HG03025 (cell line): ENCODE measurements around the gene INTS2.
"Not testable (repeated sequence)": the region's sequence is repeated elsewhere in the genome, so short reads cannot be mapped to it uniquely, and the experiment has no call there.

Experiments used
- ATAC-seq: cut with Tn5 transposase; IDR thresholded peaks from one replicate; pipeline ENCODE4 v1.9.1; 2021; ENCODE audit warnings: mild to moderate bottlenecking, moderate library complexity; ENCODE audit not compliant: unreplicated experiment, low FRiP score

INTS2 gene

DNA sequence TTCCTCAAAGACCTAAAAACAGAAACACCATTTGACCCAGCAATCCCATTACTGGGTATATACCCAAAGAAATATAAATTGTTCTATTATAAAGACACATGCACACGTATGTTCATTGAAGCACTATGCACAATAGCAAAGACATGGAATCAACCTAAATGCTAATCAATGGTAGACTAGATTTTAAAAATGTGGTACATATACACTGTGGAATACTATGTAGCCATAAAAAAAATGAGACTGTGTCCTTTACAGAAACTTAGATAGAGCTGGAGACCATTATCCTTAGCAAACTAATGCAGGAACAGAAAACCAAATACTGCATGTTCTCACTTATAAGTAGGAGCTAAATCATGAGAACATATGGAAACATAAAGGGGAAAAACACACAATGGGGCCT is 100.9 kb downstream of the INTS2 start:
- not testable (repeated sequence) for ATAC-seq

DNA sequence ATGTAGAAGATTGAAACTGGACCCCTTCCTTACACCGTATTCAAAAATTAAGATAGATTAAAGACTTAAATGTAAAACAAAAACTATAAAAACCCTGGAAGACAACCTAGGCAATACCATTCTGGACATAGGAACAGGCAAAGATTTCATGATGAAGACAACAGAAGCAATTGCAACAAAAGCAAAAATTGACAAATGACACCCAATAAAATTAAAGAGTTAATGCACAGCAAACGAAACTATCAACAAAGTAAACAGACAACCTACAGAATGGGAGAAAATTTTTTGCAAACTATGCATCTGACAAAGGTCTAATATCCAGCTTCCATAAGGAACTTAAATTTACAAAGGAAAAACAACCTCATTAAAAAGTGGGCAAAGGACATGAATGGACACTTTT is 101.6 kb downstream of the INTS2 start:
- not testable (repeated sequence) for ATAC-seq

GRCh38 chr17:61825448-61826137 is 102.2 kb downstream of the INTS2 start:
- ATAC-seq = no peak

DNA sequence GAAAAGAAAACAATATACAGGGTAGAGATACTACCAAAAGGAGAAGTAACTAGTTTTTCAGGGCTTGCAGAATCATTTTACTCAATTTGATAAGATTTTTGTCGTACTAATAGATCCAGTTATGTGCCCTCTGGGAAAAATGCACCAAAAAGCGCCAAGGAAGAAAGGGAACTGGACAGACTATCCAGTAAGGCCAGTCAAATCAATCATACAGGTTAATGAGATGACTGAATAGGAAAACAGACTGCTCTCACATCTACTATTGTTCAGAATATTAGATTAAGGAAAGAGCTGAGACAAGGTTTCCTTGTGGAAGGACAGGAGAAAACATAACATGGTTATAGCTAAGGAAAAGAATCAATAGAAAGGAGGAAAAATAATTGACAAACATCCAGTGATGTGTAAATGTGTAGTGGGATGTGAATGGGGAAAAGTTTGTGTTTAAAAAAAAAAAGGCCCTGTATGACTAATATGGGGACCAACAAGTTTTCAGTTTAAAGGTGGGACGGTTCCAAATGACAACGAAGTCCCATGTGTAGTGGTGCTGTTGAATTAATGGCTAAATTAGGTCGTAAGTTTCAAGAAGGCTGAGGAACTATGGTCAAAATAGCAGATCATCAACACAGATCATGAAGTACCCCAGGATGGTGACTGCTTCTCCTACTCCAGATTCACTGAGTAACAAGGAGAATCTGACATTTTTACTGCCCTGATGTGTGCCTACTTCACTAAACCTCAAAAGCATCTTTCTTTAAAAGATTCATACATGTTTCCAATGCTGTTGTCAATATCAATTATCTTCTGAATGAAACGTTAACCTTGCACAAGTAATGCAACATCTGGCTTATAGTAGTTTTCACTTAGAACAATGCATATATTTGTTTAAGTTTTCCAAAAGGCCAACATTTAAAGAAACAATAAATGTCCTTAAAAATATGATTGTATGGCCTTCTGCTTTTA is 105.2 kb downstream of the INTS2 start:
- no peak for ATAC-seq

- no peak for ATAC-seq
Measured at GRCh38 chr17:61821655-61822054, 106.1 kb downstream of the INTS2 start.

GRCh38 chr17:61819265-61819664 is 108.5 kb downstream of the INTS2 start:
- not testable (repeated sequence) for ATAC-seq

GRCh38 chr17:61818225-61818624 is 109.6 kb downstream of the INTS2 start:
- no peak for ATAC-seq

DNA sequence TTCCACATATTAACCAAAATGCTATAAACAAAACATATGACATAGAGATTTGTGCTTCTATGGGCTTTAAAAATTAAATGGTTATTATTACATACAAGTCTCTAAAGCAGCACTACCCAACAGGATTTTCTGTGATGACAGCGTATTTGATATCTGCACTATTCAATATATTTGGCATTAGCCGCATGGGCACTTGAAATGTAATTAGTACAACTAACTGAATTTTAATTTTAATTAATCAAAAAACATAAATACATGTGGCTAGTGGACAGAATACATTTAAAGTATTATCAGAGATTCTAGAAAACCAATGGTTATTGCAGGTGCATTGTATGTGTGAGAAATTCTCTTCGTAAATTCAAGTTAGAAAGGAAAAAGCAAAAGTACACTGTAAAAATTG is 110.3 kb downstream of the INTS2 start:
- no peak for ATAC-seq

DNA sequence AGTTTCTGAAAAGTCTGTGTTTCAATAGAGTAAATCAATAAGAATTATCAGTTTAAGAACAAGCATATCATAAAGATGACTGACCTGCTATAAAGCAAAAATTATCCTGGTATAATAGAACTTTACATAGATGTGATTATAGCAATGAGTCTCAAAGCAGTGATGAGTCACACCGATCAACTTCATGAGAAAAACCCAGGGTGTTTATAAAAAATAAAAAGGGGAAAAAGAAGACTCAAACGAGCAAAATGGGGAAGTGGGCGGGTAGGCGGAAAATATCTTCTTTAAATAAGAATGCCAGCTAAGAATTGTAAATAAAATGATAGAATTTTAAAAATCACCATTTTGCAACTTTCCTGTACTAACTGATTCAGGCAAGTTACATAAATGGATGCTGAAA is 111.2 kb downstream of the INTS2 start:
- no peak for ATAC-seq

GRCh38 chr17:61815863-61816503 is 111.8 kb downstream of the INTS2 start:
- no peak for ATAC-seq
